Panc1 (cell line): Measurements from ENCODE around the gene NDRG4. TPM values are rescaled to one million over a fixed set of nuclear protein-coding genes. Genes with fewer than 3 reads are reported as not detected.

Experiments used
- ATAC-seq: fragments of 200-7000 bp; cut with Tn5 transposase; 2 replicates; pipeline ENCODE4 v1.9.1; 2020; ENCODE audit warnings: mild to moderate bottlenecking, moderate library complexity
- BruUV-seq: library from RNA; stranded (reverse); fragments of 400-500 nt; replicated peaks from 2 replicates; lab custom pipeline; 2021; lab: Mats Ljungman, UMichigan
- CTCF ChIA-PET: fragments of 300-600 bp; sonication (Branson Sonifier 250); formaldehyde crosslinking; loops from one replicate; lab custom pipeline; 2022; ENCODE audit warnings: antibody characterized with exemption; lab: Charles Lee
- POLR2A ChIA-PET: fragments of 300-600 bp; sonication (Branson Sonifier 250); formaldehyde crosslinking; loops from one replicate; lab custom pipeline; 2022; ENCODE audit warnings: antibody characterized with exemption; lab: Charles Lee
- DNase-seq: peaks from one replicate; pipeline ENCODE4 v3.0.0-alpha.2; 2010; ENCODE audit warnings: low read depth, low spot score
- H3K27ac ChIP-seq: 2 replicates; pipeline ENCODE4 v1.5.1; 2011; ENCODE audit warnings: mild to moderate bottlenecking, low read length, inconsistent platforms
- H3K27me3 ChIP-seq: fragments of 200-500 bp; sonication (Bioruptor generic); 2 replicates; pipeline ENCODE4 v1.6.0; 2014; ENCODE audit warnings: low read length, inconsistent platforms; ENCODE audit not compliant: control insufficient read depth, insufficient read depth
- H3K36me3 ChIP-seq: fragments of 200-500 bp; sonication (Bioruptor generic); 2 replicates; pipeline ENCODE4 v1.5.1; 2014; ENCODE audit warnings: inconsistent platforms, mild to moderate bottlenecking, low read length, moderate library complexity; ENCODE audit not compliant: control insufficient read depth, insufficient read depth
- H3K4me1 ChIP-seq: 2 replicates; pipeline ENCODE4 v1.5.1; 2011; ENCODE audit warnings: inconsistent platforms, mild to moderate bottlenecking, low read length, moderate library complexity; ENCODE audit not compliant: control insufficient read depth, insufficient read depth
- H3K4me3 ChIP-seq, 2 experiments: 2 replicates each; pipeline ENCODE4 v1.5.1; 2011 to 2012; ENCODE audit warnings: low read depth in 2 of 2, low read length in 2 of 2, mild to moderate bottlenecking in 2 of 2, inconsistent platforms in 1 of 2, moderate library complexity in 1 of 2
- H3K9me3 ChIP-seq: fragments of 200-500 bp; sonication (Bioruptor generic); 2 replicates; pipeline ENCODE4 v1.5.1; 2014; ENCODE audit warnings: low read depth, mild to moderate bottlenecking, inconsistent platforms, low read length, moderate library complexity; ENCODE audit not compliant: control insufficient read depth, insufficient read depth
- POLR2AphosphoS5 ChIP-seq: IDR thresholded peaks from 2 replicates; pipeline ENCODE4 v1.6.1; 2012; ENCODE audit warnings: mild to moderate bottlenecking, low read depth, low read length, moderate library complexity
- SIN3A ChIP-seq: IDR thresholded peaks from 2 replicates; pipeline ENCODE4 v1.6.1; 2012; ENCODE audit warnings: low read depth, mild to moderate bottlenecking, low read length, moderate library complexity, borderline replicate concordance; ENCODE audit not compliant: insufficient read depth
- TCF7L2 ChIP-seq: IDR thresholded peaks from 2 replicates; pipeline ENCODE4 v1.6.1; 2011; ENCODE audit warnings: mild to moderate bottlenecking, low read depth, low read length, inconsistent platforms
- in situ Hi-C: cut with HindIII; loops from 2 replicates; pipeline ENCODE4 v1.10.0; 2016; ENCODE audit warnings: low sequenced_read_pairs, low pct_unique_long_range_greater_than_20kb
- intact Hi-C: fragments of 100-400 bp; cut with micrococcal nuclease; formaldehyde crosslinking; loops from one replicate; pipeline ENCODE4 v1.10.0; 2022; ENCODE audit not compliant: unreplicated experiment
- total RNA-seq: library from RNA; stranded (reverse); gene quantifications from one replicate; pipeline ENCODE4 v1.2.1, GENCODE V29; 2021; ENCODE audit not compliant: unreplicated experiment
- TF ChIP-seq, protein P1 (sequence below): fragments of 450-650 bp; IDR thresholded peaks from 2 replicates; pipeline ENCODE4 v1.5.1; 2017; ENCODE audit warnings: mild to moderate bottlenecking
- TF ChIP-seq, protein P2 (sequence below), 2 experiments: IDR thresholded peaks; 2 replicates each; pipeline ENCODE4 v1.6.1; 2011 to 2012; ENCODE audit warnings: low read depth in 2 of 2, control low read depth in 1 of 2, low read length in 1 of 2, mild to moderate bottlenecking in 1 of 2, moderate library complexity in 1 of 2; ENCODE audit not compliant: insufficient read depth in 1 of 2

The NDRG4 gene
- total RNA-seq, 1 experiment from 2014 or later = 5.1 TPM

DNA sequence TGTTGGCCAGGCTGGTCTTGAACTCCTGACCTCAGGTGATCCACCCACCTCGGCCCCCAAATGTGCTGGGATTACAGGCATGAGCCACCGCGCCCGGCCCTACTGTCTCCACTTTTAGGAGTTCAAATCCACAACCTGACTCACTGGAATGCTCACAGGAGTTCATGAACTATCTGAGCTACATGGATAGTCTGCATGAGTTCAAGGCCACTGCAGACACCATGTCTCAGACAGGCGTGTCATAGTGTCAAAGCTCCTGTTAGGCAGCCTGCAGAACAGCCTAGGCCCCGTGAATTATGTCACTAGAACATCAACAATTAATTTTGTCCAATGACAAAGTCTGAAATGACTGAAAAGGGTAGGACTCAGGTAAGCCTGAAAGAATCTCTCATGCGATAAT, 38.3 kb upstream of the NDRG4 start:
- Histone ChIP-seq H3K4me3 (no peak overlapping the region), H3K36me3 (no peaks in the 10 kb centered on the region), H3K9me3 (no peaks in the 10 kb centered on the region), H3K27me3 (no peaks in the 10 kb centered on the region), H3K27ac (no peak overlapping the region), H3K4me1 (peaks cover 8% of the 10 kb centered on the region)
- in situ Hi-C loops (no loop called here), intact Hi-C loops (no loop called here)
- BruUV-seq = no TSS peak
- ChIA-PET CTCF (no interaction called here), POLR2A (no interaction called here)
- no peak for DNase-seq
- TF ChIP-seq, protein P1, sequence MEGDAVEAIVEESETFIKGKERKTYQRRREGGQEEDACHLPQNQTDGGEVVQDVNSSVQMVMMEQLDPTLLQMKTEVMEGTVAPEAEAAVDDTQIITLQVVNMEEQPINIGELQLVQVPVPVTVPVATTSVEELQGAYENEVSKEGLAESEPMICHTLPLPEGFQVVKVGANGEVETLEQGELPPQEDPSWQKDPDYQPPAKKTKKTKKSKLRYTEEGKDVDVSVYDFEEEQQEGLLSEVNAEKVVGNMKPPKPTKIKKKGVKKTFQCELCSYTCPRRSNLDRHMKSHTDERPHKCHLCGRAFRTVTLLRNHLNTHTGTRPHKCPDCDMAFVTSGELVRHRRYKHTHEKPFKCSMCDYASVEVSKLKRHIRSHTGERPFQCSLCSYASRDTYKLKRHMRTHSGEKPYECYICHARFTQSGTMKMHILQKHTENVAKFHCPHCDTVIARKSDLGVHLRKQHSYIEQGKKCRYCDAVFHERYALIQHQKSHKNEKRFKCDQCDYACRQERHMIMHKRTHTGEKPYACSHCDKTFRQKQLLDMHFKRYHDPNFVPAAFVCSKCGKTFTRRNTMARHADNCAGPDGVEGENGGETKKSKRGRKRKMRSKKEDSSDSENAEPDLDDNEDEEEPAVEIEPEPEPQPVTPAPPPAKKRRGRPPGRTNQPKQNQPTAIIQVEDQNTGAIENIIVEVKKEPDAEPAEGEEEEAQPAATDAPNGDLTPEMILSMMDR = no peak
- no peak for TF ChIP-seq POLR2AphosphoS5
- TF ChIP-seq, protein P2, sequence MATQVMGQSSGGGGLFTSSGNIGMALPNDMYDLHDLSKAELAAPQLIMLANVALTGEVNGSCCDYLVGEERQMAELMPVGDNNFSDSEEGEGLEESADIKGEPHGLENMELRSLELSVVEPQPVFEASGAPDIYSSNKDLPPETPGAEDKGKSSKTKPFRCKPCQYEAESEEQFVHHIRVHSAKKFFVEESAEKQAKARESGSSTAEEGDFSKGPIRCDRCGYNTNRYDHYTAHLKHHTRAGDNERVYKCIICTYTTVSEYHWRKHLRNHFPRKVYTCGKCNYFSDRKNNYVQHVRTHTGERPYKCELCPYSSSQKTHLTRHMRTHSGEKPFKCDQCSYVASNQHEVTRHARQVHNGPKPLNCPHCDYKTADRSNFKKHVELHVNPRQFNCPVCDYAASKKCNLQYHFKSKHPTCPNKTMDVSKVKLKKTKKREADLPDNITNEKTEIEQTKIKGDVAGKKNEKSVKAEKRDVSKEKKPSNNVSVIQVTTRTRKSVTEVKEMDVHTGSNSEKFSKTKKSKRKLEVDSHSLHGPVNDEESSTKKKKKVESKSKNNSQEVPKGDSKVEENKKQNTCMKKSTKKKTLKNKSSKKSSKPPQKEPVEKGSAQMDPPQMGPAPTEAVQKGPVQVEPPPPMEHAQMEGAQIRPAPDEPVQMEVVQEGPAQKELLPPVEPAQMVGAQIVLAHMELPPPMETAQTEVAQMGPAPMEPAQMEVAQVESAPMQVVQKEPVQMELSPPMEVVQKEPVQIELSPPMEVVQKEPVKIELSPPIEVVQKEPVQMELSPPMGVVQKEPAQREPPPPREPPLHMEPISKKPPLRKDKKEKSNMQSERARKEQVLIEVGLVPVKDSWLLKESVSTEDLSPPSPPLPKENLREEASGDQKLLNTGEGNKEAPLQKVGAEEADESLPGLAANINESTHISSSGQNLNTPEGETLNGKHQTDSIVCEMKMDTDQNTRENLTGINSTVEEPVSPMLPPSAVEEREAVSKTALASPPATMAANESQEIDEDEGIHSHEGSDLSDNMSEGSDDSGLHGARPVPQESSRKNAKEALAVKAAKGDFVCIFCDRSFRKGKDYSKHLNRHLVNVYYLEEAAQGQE (IDR thresholded peaks at IDR 0.05; ENCODE audit: insufficient read depth in 1 of 2, low read depth in 2 of 2, low read length in 1 of 2) = no peak
- TF ChIP-seq TCF7L2 = no peak
- no peak for TF ChIP-seq SIN3A
- ATAC-seq = no peak

DNA sequence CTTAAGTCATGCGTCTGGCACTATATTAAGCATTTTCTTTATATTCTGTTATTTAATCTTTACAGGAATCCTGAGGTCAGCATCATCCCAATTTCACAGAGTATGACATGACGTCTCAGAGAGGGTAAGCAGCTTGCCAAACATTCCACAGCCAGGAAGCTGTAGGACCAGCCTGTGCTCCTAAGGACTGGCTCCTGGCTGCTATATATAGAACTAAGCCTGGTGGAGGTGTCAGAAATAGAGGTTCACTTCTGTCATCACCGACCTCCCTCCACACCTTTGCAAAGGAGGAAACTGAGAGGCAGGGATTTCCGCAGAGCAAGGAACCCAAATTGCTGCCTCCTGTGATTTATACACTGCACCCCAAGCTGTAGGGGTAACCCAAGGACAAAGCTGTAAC, 37.9 kb upstream of the NDRG4 start:
- Histone ChIP-seq H3K9me3 (no peaks in the 10 kb centered on the region), H3K4me1 (peaks cover 8% of the 10 kb centered on the region), H3K27ac (no peak overlapping the region), H3K27me3 (no peaks in the 10 kb centered on the region), H3K4me3 (no peak overlapping the region), H3K36me3 (no peaks in the 10 kb centered on the region)
- BruUV-seq = no TSS peak
- ATAC-seq (no peak), DNase-seq (no peak)
- POLR2A ChIA-PET = no interaction called here
- in situ Hi-C loops (no loop called here), intact Hi-C loops (no loop called here)
- CTCF ChIA-PET = no interaction called here
- TF ChIP-seq SIN3A (no peak), TCF7L2 (no peak), POLR2AphosphoS5 (no peak)
- TF ChIP-seq, protein P1 = no peak
- TF ChIP-seq, protein P2 (IDR thresholded peaks at IDR 0.05; ENCODE audit: insufficient read depth in 1 of 2, low read depth in 2 of 2, low read length in 1 of 2) = no peak
